Stimulated activated CD8-positive, alpha-beta memory T cell treated with anti-CD3 and anti-CD28 coated beads, Interleukin-12 subunit alpha, Interleukin-12 subunit beta, amount 100 ng/mL, for 4 hours (primary cell): Measurements from ENCODE around the gene KIF23.
"Not testable (repeated sequence)": the region's sequence is repeated elsewhere in the genome, so short reads cannot be mapped to it uniquely, and the experiment has no call there.

Source experiments
- DNase-seq: peaks from one replicate; pipeline ENCODE4 v3.0.0-alpha.2; 2020; ENCODE audit warnings: low read depth

Gene KIF23

GRCh38 chr15:69434679-69435078 lies 20.5 kb downstream of the KIF23 start:
- no peak for DNase-seq

GRCh38 chr15:69435985-69436384 lies 21.8 kb downstream of the KIF23 start:
- no peak for DNase-seq

- DNase-seq: no peak
These were observed 22.8 kb downstream of the KIF23 start for GRCh38 chr15:69436951-69437350.

- DNase-seq: no peak
These were observed 25.5 kb downstream of the KIF23 start for GRCh38 chr15:69439623-69440022.

- no peak for DNase-seq
These were observed 29.0 kb downstream of the KIF23 start for GRCh38 chr15:69443032-69443611.

- no peak for DNase-seq
These were observed 30.5 kb downstream of the KIF23 start for GRCh38 chr15:69444686-69445085.

GRCh38 chr15:69446953-69447352 lies 32.8 kb downstream of the KIF23 start:
- no peak for DNase-seq

- DNase-seq: not testable (repeated sequence)
These were observed 36.1 kb downstream of the KIF23 start for GRCh38 chr15:69450221-69450620.

GRCh38 chr15:69450968-69451695 lies 37.0 kb downstream of the KIF23 start:
- DNase-seq: no peak

GRCh38 chr15:69451951-69452691 lies 38.0 kb downstream of the KIF23 start:
- peak; percentile 11 for DNase-seq

GRCh38 chr15:69452692-69453521 lies 38.8 kb downstream of the KIF23 start, which contains the start of gene RPLP1:
Gene RPLP1 (plus strand): TSS chr15:69452818. CDS start chr15:69452949, 131 bp downstream.
- DNase-seq: peak; percentile 89

GRCh38 chr15:69454953-69455352 lies 40.8 kb downstream of the KIF23 start:
- no peak for DNase-seq

GRCh38 chr15:69456208-69457166 lies 42.3 kb downstream of the KIF23 start:
- DNase-seq: no peak

- no peak for DNase-seq
These were observed 43.4 kb downstream of the KIF23 start for GRCh38 chr15:69457304-69458280.

GRCh38 chr15:69459066-69459465 lies 44.9 kb downstream of the KIF23 start:
- no peak for DNase-seq

- no peak for DNase-seq
These were observed 46.3 kb downstream of the KIF23 start for GRCh38 chr15:69460481-69460880.

GRCh38 chr15:69462030-69462492 lies 47.9 kb downstream of the KIF23 start:
- DNase-seq: no peak

- DNase-seq: peak; percentile 81
These were observed 48.5 kb downstream of the KIF23 start for GRCh38 chr15:69462493-69463181.

- no peak for DNase-seq
These were observed 49.1 kb downstream of the KIF23 start for GRCh38 chr15:69463182-69463756.
